Stimulated activated CD8-positive, alpha-beta memory T cell treated with anti-CD3 and anti-CD28 coated beads, Interleukin-12 subunit alpha, Interleukin-12 subunit beta, amount 100 ng/mL, for 24 hours (primary cell): ENCODE data around the gene ZNF165.
A peak's percentile ranks its signal among the peaks of the same experiment; 100 is the strongest.
"Not testable (repeated sequence)": the region's sequence is repeated elsewhere in the genome, so short reads cannot be mapped to it uniquely, and the experiment has no call there.

Experiments
- DNase-seq: peaks from one replicate; pipeline ENCODE4 v3.0.0-alpha.2; 2020; ENCODE audit errors: extremely low read depth

The ZNF165 gene

GRCh38 chr6:28080381-28080630 lies at the start of gene ZNF165:
TSS of gene ZNF165 (plus strand) at chr6:28080568. CDS start at chr6:28085481, 4,913 bp downstream.
- DNase-seq, result not testable (repeated sequence)

DNA sequence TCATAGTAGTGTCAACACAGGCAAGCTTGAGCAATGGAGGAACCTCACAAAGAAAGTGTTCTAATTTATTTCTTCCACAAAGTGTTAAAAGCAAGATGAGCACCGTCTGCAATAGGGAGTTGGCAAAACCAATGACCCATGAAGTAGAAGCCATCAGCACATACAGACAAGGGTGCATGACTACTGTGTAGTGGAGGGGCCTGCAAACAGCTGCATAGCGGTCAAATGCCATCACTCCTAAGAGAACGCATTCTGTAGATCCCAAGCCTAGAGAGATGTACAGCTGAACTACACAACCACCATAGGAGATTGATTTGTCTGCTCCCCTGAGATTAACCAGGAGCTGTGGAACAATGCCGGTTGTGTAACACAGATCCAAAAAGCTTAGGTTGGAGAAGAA lies 26.8 kb upstream of the ZNF165 start:
- no peak for DNase-seq

DNA sequence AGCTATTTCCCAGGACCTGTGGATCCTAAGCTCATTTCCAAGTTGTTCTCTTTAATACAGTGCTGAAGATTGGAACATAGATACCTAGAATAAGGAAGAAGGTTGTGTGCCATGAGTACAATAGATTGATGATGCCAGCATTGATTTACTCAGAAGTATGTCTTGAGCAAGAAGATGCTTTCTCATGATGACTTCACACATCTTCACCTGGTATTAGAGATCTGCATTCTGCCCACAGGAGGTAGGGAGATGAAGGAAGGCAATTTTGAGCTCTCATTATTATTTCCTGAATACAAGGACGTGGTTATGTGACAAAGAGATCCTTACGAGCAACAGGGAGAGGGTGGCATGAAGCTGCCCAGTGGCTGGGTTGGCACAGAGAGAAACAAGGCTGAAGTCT lies 20.0 kb upstream of the ZNF165 start:
- DNase-seq, result no peak

GRCh38 chr6:28064272-28064671 lies 16.1 kb upstream of the ZNF165 start:
- DNase-seq, result no peak

DNA sequence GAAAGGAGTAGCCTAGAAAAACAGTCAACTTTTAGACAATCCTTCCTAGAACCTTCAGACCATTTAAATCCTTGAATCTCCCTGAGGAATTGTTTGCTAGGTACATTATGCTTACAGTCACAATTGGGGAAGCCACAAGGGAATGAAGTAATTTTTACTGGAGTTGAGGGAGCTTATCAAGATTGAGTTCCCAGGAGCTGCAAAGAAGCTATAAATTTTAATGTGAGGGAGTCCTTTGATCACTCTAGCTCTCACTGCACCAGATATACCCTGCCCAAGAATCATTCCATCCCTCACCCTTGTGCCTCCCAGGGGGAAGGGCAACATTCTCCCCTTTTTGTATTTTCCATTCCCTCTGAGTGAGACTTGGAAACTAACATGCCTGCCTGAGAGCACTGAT lies 12.3 kb upstream of the ZNF165 start:
- no peak for DNase-seq

GRCh38 chr6:28070968-28071367 lies 9.4 kb upstream of the ZNF165 start:
- DNase-seq, result not testable (repeated sequence)

DNA sequence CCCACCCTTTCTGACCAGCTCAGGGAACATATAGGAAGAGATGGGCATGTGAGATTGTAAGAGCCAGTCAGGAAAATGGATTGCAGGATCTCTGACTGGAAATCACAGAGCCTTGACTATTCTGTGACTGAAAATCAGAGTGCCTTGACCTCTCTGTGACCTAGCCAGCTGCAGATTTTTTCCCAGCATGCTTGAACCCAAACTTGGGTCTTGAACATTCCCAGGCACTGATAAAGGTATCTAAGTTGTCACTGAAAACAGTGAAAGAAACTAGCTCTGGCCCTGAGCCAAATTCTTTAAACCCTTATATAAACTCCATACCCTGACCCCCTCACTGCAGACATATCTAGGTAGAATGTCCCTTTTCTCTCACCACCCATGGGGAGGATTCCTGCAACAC lies 2.3 kb upstream of the ZNF165 start:
- no peak for DNase-seq

GRCh38 chr6:28078836-28079235 lies 1.5 kb upstream of the ZNF165 start:
- DNase-seq, result no peak

DNA sequence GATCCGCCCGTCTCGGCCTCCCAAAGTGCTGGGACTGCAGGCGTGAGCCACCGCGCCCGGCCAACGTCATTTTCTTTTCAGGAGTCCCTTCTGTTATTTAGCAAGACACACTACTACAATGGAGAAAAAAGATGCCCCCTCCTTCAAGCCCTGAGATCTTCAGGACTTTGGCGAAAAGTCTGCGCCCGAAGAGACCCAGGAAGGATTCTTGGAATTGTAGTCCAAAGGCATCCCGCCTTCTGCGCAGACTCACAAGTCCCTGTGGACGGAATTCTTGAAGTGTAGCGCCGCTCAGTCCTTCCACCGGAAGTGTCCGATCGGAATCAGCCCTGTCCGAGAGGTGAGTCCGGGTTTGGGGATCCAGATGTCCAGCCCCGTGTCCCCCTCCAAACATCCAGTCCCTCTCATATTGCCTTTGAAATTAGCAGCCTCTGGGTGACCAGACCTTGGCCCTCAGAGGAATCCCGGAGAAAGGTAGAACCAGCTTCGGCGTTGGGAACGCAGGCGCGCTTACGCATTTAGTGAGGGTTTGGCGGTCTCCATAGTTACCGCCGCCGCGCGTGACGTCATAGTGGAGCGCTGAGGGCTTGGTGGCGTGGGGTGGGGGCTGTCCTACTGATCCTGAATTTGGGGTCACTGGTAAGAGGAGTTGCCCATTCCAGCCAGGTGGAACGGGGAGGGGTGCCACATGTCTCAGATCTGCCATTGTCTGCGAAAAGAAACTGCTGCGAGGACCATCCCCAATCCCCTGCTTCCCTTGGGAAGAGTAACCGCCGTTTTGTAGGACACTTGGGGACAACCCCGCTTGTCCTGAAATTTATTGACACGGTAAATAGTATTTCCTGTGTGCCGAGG lies 490 bp downstream of the ZNF165 start:
- DNase-seq, result peak; percentile 80

- no peak for DNase-seq
Measured at GRCh38 chr6:28081486-28081751, 1.1 kb downstream of the ZNF165 start.

DNA sequence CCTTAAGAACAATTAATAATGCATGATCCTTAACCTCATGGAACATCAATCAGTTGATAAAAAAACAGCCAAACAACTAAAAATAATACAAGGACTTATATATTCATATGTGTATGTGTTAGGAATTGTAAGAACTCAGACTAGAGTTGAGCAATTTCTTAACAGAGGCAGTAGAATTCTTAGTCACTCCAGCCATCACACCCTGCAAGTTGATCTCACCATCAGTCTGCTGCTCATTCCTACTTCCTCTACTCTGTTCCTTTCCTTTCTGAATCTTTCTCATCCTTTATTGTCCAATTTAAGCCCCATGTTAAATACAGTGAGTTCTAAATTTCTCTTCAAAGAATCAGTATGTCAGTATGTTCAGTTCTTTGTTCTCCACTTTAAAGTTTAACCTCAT lies 2.6 kb downstream of the ZNF165 start:
- no peak for DNase-seq

DNA sequence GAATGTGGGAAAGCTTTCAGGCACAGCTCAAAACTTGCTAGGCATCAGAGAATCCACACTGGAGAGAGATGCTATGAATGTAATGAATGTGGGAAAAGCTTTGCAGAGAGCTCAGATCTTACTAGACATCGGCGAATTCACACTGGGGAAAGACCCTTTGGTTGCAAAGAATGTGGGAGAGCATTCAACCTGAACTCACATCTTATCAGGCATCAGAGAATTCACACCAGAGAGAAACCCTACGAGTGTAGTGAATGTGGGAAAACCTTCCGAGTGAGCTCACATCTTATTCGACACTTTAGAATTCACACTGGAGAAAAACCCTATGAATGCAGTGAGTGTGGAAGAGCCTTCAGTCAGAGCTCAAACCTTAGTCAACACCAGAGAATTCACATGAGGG lies 8.7 kb downstream of the ZNF165 start:
- no peak for DNase-seq

- no peak for DNase-seq
Measured at GRCh38 chr6:28090917-28091586, 10.7 kb downstream of the ZNF165 start.

GRCh38 chr6:28102222-28102621 lies 21.9 kb downstream of the ZNF165 start:
- DNase-seq, result not testable (repeated sequence)

DNA sequence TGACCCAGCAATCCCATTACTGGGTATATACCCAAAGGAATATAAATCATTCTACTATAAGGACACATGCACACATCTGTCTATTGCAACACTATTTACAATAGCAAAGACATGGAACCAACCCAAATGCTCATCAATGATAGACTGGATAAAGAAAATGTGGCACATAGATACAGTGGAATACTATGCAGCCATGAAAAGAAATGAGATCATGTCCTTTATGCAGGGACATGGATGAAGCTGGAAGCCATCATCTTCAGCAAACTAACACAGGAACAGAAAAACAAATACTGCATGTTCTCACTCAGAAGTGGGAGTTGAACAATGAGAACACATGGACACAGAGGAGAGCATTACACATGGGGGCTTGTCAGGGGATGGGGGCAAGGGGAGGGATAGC lies 22.3 kb downstream of the ZNF165 start:
- DNase-seq, result not testable (repeated sequence)

- DNase-seq, result peak; percentile 58
Measured at GRCh38 chr6:28104392-28105244, 24.2 kb downstream of the ZNF165 start.

GRCh38 chr6:28105245-28105639 lies 24.9 kb downstream of the ZNF165 start:
- DNase-seq, result no peak

DNA sequence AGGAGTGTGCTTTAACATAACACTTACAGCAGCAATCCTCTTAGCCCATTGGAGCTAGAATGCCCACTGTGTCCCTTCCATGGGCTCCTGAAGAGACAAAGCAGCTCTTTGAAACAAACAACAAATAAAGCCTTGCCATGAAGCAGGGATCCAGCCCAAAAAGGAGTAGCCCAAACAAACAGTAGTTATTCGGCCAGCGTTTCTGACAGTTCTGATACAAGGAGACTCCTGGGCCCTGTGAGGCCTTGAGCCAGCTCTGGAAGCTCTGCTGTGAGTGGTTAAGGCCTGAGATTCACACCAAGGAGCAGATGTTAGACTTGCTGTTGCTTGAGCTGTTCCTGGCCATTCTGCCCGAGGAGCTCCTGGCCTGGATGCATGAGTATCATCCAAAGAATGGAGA lies 27.1 kb downstream of the ZNF165 start:
- no peak for DNase-seq

GRCh38 chr6:28111964-28112363 lies 31.6 kb downstream of the ZNF165 start:
- no peak for DNase-seq

- no peak for DNase-seq
Measured at GRCh38 chr6:28115799-28116198, 35.4 kb downstream of the ZNF165 start.

- DNase-seq, result no peak
Measured at GRCh38 chr6:28117386-28118050, 37.1 kb downstream of the ZNF165 start.

GRCh38 chr6:28118217-28118616 lies 37.8 kb downstream of the ZNF165 start:
- no peak for DNase-seq
